Endothelial cell (in vitro differentiated cells): ENCODE results near the gene RET. TPM values are rescaled to one million over a fixed set of nuclear protein-coding genes. Genes with fewer than 3 reads are reported as not detected.

Experiments
- DNase-seq: peaks from one replicate; pipeline ENCODE4 v3.0.0; 2021; ENCODE audit warnings: low spot score
- H3K27ac Mint-ChIP-seq: one replicate; pipeline ENCODE4 v1.8.0; 2021; ENCODE audit warnings: mixed read lengths, inconsistent platforms; ENCODE audit not compliant: unreplicated experiment
- H3K27me3 Mint-ChIP-seq: one replicate; pipeline ENCODE4 v1.8.0; 2021; ENCODE audit warnings: mild to moderate bottlenecking, moderate library complexity, mixed read lengths, inconsistent platforms; ENCODE audit not compliant: unreplicated experiment
- H3K36me3 Mint-ChIP-seq: one replicate; pipeline ENCODE4 v1.8.0; 2021; ENCODE audit warnings: mild to moderate bottlenecking, low read depth, mixed read lengths, inconsistent platforms; ENCODE audit not compliant: unreplicated experiment
- H3K4me1 Mint-ChIP-seq: one replicate; pipeline ENCODE4 v1.8.0; 2021; ENCODE audit warnings: mild to moderate bottlenecking, mixed read lengths, inconsistent platforms; ENCODE audit not compliant: unreplicated experiment
- H3K4me3 Mint-ChIP-seq: one replicate; pipeline ENCODE4 v1.8.0; 2021; ENCODE audit warnings: mild to moderate bottlenecking, mixed read lengths, inconsistent platforms; ENCODE audit not compliant: unreplicated experiment
- H3K9me3 Mint-ChIP-seq: one replicate; pipeline ENCODE4 v1.8.0; 2021; ENCODE audit warnings: mixed read lengths, inconsistent platforms; ENCODE audit not compliant: unreplicated experiment
- total RNA-seq: library from RNA; stranded (reverse); fragmentation: NEBNext Ultra II Directional; extraction: Animal tissue kit (Norgen Biotek cat#: 25700); gene quantifications from one replicate; pipeline ENCODE4 v1.2.1, GENCODE V29; 2021; ENCODE audit not compliant: unreplicated experiment
- TF ChIP-seq, protein P1 (sequence below): fragments of 200-600 bp; sonication (generic); IDR thresholded peaks from one replicate; pipeline ENCODE4 v1.5.0; 2021; ENCODE audit warnings: antibody characterized with exemption; ENCODE audit not compliant: unreplicated experiment

The RET gene
- total RNA-seq, 1 donor from 2014 or later, result 0.28 TPM

DNA sequence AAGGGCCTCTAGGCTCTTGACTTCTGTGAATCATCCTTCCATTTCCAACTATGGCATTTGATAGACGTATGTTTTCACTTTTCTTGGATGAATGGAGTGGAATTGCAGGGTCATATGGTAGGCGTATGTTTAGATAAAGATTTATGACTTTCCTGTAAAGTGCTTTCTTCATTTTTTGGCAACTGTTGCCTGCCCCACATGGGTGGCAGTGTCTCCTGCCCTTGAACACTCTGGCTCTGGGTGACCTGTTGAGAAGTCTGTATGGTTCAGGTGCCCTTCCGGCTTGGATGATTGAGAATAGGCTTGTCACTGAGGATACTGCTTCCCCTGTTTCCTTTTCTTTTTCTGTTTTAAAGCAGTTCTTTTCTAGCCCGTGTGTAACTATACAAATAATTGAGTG, 23.1 kb downstream of the RET start:
- H3K27me3 Mint-ChIP-seq, result peaks cover 7% of the 10 kb centered on the region
- no peaks in the 10 kb centered on the region for H3K4me1 Mint-ChIP-seq
- no peak for DNase-seq
- no peak overlapping the region for H3K4me3 Mint-ChIP-seq
- TF ChIP-seq, protein P1, sequence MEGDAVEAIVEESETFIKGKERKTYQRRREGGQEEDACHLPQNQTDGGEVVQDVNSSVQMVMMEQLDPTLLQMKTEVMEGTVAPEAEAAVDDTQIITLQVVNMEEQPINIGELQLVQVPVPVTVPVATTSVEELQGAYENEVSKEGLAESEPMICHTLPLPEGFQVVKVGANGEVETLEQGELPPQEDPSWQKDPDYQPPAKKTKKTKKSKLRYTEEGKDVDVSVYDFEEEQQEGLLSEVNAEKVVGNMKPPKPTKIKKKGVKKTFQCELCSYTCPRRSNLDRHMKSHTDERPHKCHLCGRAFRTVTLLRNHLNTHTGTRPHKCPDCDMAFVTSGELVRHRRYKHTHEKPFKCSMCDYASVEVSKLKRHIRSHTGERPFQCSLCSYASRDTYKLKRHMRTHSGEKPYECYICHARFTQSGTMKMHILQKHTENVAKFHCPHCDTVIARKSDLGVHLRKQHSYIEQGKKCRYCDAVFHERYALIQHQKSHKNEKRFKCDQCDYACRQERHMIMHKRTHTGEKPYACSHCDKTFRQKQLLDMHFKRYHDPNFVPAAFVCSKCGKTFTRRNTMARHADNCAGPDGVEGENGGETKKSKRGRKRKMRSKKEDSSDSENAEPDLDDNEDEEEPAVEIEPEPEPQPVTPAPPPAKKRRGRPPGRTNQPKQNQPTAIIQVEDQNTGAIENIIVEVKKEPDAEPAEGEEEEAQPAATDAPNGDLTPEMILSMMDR, result no peak
- H3K36me3 Mint-ChIP-seq, result no peaks in the 10 kb centered on the region
- no peaks in the 10 kb centered on the region for H3K9me3 Mint-ChIP-seq
- H3K27ac Mint-ChIP-seq, result no peak overlapping the region

DNA sequence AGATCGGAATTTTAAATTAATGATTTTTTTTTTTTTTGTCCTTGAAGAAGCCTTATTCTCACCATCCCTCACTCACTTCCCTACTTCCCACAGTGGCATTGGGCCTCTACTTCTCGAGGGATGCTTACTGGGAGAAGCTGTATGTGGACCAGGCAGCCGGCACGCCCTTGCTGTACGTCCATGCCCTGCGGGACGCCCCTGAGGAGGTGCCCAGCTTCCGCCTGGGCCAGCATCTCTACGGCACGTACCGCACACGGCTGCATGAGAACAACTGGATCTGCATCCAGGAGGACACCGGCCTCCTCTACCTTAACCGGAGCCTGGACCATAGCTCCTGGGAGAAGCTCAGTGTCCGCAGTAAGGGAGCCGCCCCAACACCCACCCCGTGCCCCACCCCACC, 23.5 kb downstream of the RET start:
- Mint-ChIP-seq H3K27ac (no peak overlapping the region), H3K27me3 (peaks cover 9% of the 10 kb centered on the region), H3K9me3 (no peaks in the 10 kb centered on the region), H3K4me1 (no peaks in the 10 kb centered on the region), H3K36me3 (no peaks in the 10 kb centered on the region), H3K4me3 (no peak overlapping the region)
- TF ChIP-seq, protein P1, result no peak
- DNase-seq, result no peak

GRCh38 chr10:43102063-43102828, 25.4 kb downstream of the RET start:
- Mint-ChIP-seq H3K27me3 (peaks cover 9% of the 10 kb centered on the region), H3K9me3 (no peaks in the 10 kb centered on the region), H3K4me3 (no peak overlapping the region), H3K27ac (no peak overlapping the region), H3K4me1 (no peaks in the 10 kb centered on the region), H3K36me3 (no peaks in the 10 kb centered on the region)
- TF ChIP-seq, protein P1, result no peak
- DNase-seq, result no peak

DNA sequence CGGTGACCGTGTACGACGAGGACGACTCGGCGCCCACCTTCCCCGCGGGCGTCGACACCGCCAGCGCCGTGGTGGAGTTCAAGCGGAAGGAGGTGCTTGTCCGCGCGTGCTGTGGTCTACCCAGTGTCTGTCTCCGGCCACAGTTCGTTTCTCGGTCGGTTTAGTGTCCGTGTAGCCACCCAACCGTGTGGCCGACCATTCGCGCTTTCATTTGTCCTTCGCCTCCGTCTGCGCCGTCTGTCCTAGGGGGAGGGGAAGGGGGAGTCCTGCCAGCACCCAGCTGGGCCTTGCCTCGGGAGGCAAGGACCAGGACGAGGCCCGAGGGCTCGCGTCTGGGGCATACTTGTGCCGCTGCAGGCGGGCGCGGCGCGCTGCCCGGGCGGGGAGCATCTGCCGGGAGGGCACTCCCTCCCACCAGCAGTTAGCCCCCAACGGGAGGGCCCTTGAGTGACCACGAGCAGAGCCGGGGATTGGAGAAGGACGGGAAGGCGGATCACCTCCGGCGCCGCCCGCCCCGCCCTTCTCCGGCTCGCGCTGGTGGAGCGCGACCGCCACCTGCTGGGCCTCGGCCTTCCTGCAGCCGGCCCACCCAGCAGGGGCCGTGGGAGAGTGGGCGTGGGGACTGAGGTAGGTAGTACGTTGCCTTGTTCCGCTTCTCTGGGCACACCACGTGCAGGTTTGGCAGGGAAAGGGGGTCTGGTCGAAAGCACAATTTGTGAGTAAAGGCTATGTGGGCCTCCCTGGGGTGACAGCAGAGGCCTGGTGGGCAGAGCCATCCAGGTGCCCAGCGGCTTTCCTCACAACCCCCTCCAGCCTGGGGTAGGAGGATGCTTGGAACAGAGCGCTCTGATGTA, 28.5 kb downstream of the RET start:
- DNase-seq, result peak; percentile 86

More for the DNA sequence above, 28.5 kb downstream of the RET start:
- H3K9me3 Mint-ChIP-seq, result no peaks in the 10 kb centered on the region
- H3K27me3 Mint-ChIP-seq, result peaks cover 19% of the 10 kb centered on the region
- H3K27ac Mint-ChIP-seq, result no peak overlapping the region
- TF ChIP-seq, protein P1, result peak; percentile 98
- H3K4me1 Mint-ChIP-seq, result no peaks in the 10 kb centered on the region
- H3K36me3 Mint-ChIP-seq, result no peaks in the 10 kb centered on the region
- H3K4me3 Mint-ChIP-seq, result peak overlapping the region; percentile 31
